ENCODE results near the gene DPH5.

DNA sequence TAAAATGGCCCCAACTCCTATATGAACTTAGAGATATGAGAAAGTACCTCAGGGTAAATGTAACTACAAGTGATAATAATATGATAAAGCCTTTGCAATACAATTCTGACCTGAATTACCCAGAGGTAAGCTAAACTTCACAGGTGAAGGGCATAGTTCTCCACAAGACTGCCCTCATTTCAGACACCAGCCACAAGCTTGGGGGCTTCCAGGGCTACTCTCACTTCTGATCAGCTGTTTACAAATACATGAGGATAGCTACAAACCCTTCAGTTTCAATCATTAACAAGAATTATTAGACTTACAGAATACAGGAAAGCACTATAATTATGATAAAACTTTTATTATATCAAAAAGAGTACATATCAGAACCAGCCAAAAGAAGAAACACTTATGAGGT is 18.7 kb upstream of the DPH5 start:
- TF ChIP-seq EZH2 (IDR thresholded peaks at IDR 0.05; ENCODE audit: insufficient read depth, poor library complexity, severe bottlenecking) (no peak), EZH2phosphoT487 (IDR thresholded peaks at IDR 0.05; ENCODE audit: insufficient read depth, low read depth) (no peak)

Data from GM23248 (cell line).